Thyroid gland (tissue), 4 donors: ENCODE results near the gene SYMPK.

Experiments used
- CTCF ChIP-seq, 6 experiments: fragments of 200-600 bp in 3 of 6; fragments of 450-650 bp in 3 of 6; sonication (generic) in 3 of 6; IDR thresholded peaks; one replicate each; pipeline ENCODE4 v1.5.1; 2016 to 2019; ENCODE audit warnings: antibody characterized with exemption in 6 of 6, mild to moderate bottlenecking in 2 of 6, inconsistent platforms in 1 of 6, moderate library complexity in 1 of 6
- POLR2A ChIP-seq, 2 donors: fragments of 450-650 bp; IDR thresholded peaks; one replicate each; pipeline ENCODE4 v1.6.1; 2017; ENCODE audit warnings: antibody characterized with exemption in 2 of 2, mild to moderate bottlenecking in 2 of 2, moderate library complexity in 1 of 2

GRCh38 chr19:45819769-45820168 lies 43.2 kb downstream of the SYMPK start:
- TF ChIP-seq CTCF (IDR thresholded peaks at IDR 0.05) (no peak), POLR2A (IDR thresholded peaks at IDR 0.05) (no peak)
